A673 (cell line): Measurements from ENCODE around the gene PRKCB. TPM values are rescaled to one million over a fixed set of nuclear protein-coding genes. Genes with fewer than 3 reads are reported as not detected.
"Not testable (repeated sequence)": the region's sequence is repeated elsewhere in the genome, so short reads cannot be mapped to it uniquely, and the experiment has no call there.

Experiments
- BruUV-seq: library from RNA; stranded (reverse); fragments of 400-500 nt; replicated peaks from 2 replicates; lab custom pipeline; 2021; lab: Mats Ljungman, UMichigan
- CTCF ChIA-PET: fragments of 300-600 bp; sonication (Branson Sonifier 250); formaldehyde crosslinking; loops from one replicate; lab custom pipeline; 2022; ENCODE audit warnings: antibody characterized with exemption; lab: Charles Lee
- POLR2A ChIA-PET: fragments of 300-600 bp; sonication (Branson Sonifier 250); formaldehyde crosslinking; loops from one replicate; lab custom pipeline; 2022; ENCODE audit warnings: antibody characterized with exemption; ENCODE audit not compliant: low non-redundant PET; lab: Charles Lee
- DNase-seq: peaks from one replicate; pipeline ENCODE4 v3.0.0-alpha.2; 2015; ENCODE audit warnings: low spot score
- H3K27ac ChIP-seq: fragments of 200-600 bp; sonication (generic); 2 replicates; pipeline ENCODE4 v1.5.1; 2016; ENCODE audit warnings: mixed run types, low read depth, mild to moderate bottlenecking, mixed read lengths, antibody characterized with exemption, low read length; ENCODE audit not compliant: poor library complexity, severe bottlenecking
- H3K27me3 ChIP-seq: fragments of 200-600 bp; sonication (generic); replicated peaks from 2 replicates; pipeline ENCODE4 v1.6.1; 2017; ENCODE audit warnings: mixed run types, low read depth, mild to moderate bottlenecking, mixed read lengths, antibody characterized with exemption, low read length; ENCODE audit not compliant: insufficient read depth, poor library complexity
- H3K36me3 ChIP-seq: fragments of 200-600 bp; sonication (generic); 2 replicates; pipeline ENCODE4 v1.6.1; 2016; ENCODE audit warnings: mixed run types, mild to moderate bottlenecking, mixed read lengths, antibody characterized with exemption, low read length; ENCODE audit not compliant: insufficient read depth, poor library complexity, severe bottlenecking
- H3K4me1 ChIP-seq: fragments of 200-600 bp; sonication (generic); 2 replicates; pipeline ENCODE4 v1.6.1; 2017; ENCODE audit warnings: mixed run types, mild to moderate bottlenecking, mixed read lengths, antibody characterized with exemption, low read length; ENCODE audit not compliant: insufficient read depth, poor library complexity, severe bottlenecking
- H3K4me3 ChIP-seq: fragments of 200-600 bp; sonication (generic); 2 replicates; pipeline ENCODE4 v1.5.1; 2016; ENCODE audit warnings: low read depth, mixed run types, mild to moderate bottlenecking, mixed read lengths, low read length; ENCODE audit not compliant: poor library complexity, severe bottlenecking
- H3K9me3 ChIP-seq: fragments of 200-600 bp; sonication (generic); 2 replicates; pipeline ENCODE4 v1.6.1; 2016; ENCODE audit warnings: mixed run types, low read depth, mild to moderate bottlenecking, mixed read lengths, antibody characterized with exemption, low read length; ENCODE audit not compliant: poor library complexity, severe bottlenecking
- CTCF ChIP-seq: fragments of 300-800, 200-600 bp; sonication (generic); conservative IDR thresholded peaks from 2 replicates; pipeline ENCODE4 v1.5.1; 2017; ENCODE audit warnings: low read depth, mild to moderate bottlenecking, antibody characterized with exemption, low read length, moderate library complexity, mixed read lengths
- EZH2 ChIP-seq: fragments of 200-600 bp; sonication (generic); IDR thresholded peaks from 2 replicates; pipeline ENCODE4 v1.6.1; 2017; ENCODE audit warnings: borderline replicate concordance, low read depth, mild to moderate bottlenecking, mixed read lengths, antibody characterized with exemption, low read length; ENCODE audit not compliant: poor library complexity, severe bottlenecking
- intact Hi-C: fragments of 100-400 bp; cut with micrococcal nuclease; formaldehyde crosslinking; loops from one replicate; pipeline ENCODE4 v1.10.0; 2022; ENCODE audit not compliant: unreplicated experiment
- total RNA-seq: library from RNA; stranded (reverse); gene quantifications from 2 replicates; pipeline ENCODE4 v1.2.3, GENCODE V29; 2021

Gene PRKCB
- total RNA-seq, 1 experiment from 2014 or later: 171 TPM

- DNase-seq: no peak
- Histone ChIP-seq H3K9me3 (peaks cover under 1% of the 10 kb centered on the region), H3K4me3 (no peak overlapping the region), H3K4me1 (no peaks in the 10 kb centered on the region), H3K27ac (no peak overlapping the region), H3K27me3 (no peaks in the 10 kb centered on the region), H3K36me3 (no peaks in the 10 kb centered on the region)
- intact Hi-C loops: no loop called here
- ChIA-PET POLR2A (no interaction called here), CTCF (no interaction called here)
- no TSS peak for BruUV-seq
- TF ChIP-seq EZH2 (no peak), CTCF (no peak)
Observed at GRCh38 chr16:24232936-24233335, 397.2 kb downstream of the PRKCB start.

DNA sequence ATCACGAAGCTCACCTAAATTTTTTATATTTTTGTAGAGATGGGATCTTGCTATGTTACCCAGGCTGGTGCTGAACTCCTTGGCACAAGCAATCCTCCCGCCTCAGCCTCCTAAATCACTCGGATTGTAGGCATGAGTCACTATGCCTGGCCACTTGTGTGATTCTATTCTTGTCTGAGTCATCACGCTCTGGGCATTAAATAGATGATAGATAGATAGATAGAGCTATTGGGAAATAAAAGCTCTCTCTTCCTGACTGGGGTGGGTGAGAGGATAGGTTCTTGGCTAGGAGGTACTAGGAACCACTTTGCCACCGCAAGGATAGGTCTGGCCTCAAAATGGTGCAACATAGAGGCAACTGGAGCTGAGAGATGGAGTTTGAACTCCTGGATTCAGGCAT is 399.0 kb downstream of the PRKCB start:
- Histone ChIP-seq H3K9me3 (peaks cover 7% of the 10 kb centered on the region), H3K27me3 (no peaks in the 10 kb centered on the region), H3K4me1 (no peaks in the 10 kb centered on the region), H3K27ac (no peak overlapping the region), H3K36me3 (no peaks in the 10 kb centered on the region), H3K4me3 (no peak overlapping the region)
- CTCF ChIA-PET: interaction anchor here (1.4 kb wide), 1 partner anchor 18 kb away, joined by 5 read pairs; no protein-coding TSS in a partner anchor
- intact Hi-C loops: no loop called here
- no TSS peak for BruUV-seq
- POLR2A ChIA-PET: no interaction called here
- no peak for TF ChIP-seq EZH2
- no peak for TF ChIP-seq CTCF
- DNase-seq: peak; percentile 38

DNA sequence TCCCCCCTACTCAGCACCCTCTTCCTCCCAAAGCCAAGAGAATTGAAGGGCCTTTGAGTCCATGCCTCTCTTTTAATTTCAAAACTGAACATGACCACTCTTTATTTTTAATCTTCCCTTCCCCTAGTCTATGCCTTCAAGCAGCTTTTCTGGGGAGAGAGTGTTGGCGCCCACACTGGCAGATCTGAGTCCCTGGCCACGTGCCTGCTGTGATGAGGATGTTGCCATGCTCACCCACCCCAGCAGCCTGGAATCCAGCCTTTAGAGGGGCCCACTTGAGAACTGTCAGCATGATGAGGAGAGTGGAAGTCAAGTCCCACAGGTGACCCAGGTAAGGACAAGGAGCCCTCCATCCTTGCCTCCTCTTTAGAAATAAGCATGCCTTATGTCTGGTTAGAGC is 400.0 kb downstream of the PRKCB start:
- POLR2A ChIA-PET: no interaction called here
- no peaks in the 10 kb centered on the region for H3K4me1 ChIP-seq
- BruUV-seq: no TSS peak

DNA sequence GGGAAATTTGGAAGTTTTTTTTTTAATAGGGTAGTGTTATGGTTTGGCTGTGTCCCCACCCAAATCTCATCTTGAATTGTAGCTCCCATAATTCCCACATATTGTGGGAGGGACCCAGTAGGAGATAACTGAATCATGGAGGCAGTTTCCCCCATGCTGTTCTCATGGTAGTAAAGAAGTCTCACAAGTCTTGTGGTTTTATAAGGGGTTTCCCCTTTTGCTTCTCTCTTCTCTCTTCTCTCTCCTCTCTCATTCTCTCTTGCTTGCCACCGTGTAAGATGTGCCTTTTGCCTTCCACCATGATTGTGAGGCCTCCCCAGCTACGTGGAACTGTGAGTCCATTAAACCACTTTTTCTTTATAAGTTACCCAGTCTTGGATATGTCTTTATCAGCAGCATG is 403.1 kb downstream of the PRKCB start:
- H3K4me1 ChIP-seq, H3K27me3 ChIP-seq, intact Hi-C loops, H3K36me3 ChIP-seq, BruUV-seq, DNase-seq, CTCF ChIA-PET, H3K27ac ChIP-seq, POLR2A ChIA-PET, H3K9me3 ChIP-seq, H3K4me3 ChIP-seq: not testable (repeated sequence)

More for the DNA sequence above, 400.0 kb downstream of the PRKCB start:
- CTCF ChIA-PET: no interaction called here
- no peak for TF ChIP-seq CTCF
- no peak for TF ChIP-seq EZH2
- intact Hi-C loops: no loop called here
- Histone ChIP-seq H3K36me3 (no peaks in the 10 kb centered on the region), H3K27ac (no peak overlapping the region), H3K4me3 (no peak overlapping the region), H3K27me3 (no peaks in the 10 kb centered on the region), H3K9me3 (peaks cover 7% of the 10 kb centered on the region)
- DNase-seq: no peak
